GM10847 (cell line): ENCODE measurements around the gene UNC5CL.
A peak's percentile ranks its signal among the peaks of the same experiment; 100 is the strongest.

ENCODE experiments used
- POLR2A ChIP-seq: IDR thresholded peaks from 2 replicates; pipeline ENCODE4 v1.6.1; 2011; ENCODE audit not compliant: insufficient read length; ENCODE audit errors: extremely low read depth

The UNC5CL gene

DNA sequence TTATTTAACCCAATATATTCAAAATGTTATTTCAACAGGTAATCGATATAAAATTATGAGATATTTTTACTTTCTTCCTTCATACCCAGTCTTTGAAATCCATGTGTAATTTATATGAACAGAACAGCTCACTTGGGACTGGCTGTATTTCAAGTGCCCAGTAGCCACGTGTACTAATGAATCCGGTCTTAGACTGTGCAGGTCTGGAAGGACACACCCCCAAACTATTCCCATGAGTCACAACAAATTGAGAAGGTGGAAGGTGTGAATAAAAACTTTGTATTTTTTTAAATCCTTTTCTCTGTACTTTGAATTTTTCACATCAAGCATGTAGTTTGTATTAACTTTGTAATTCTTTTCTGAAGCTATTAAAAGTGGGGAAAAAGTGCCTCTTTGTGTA, 2.8 kb downstream of the UNC5CL start:
- TF ChIP-seq POLR2A = no peak

DNA sequence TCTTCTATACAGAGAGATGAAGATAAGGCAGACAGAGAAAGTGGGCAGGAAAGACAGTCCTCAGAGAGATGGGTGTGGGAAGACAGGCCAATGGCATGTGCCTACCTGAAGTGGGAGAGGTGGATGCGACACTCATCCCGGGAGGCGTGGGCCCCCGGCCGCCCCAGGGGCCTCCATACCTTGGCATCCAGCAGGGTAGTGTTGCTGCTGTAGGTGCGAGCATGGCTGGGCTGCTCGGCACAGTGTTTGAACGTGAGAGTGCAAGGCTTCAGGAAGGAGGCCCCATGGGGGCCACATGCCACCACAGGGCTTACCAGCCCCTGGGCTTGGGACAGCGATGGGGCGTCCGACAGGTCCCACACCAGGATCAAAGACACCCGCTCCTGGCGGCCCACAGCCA, 5.2 kb downstream of the UNC5CL start:
- TF ChIP-seq POLR2A = no peak

DNA sequence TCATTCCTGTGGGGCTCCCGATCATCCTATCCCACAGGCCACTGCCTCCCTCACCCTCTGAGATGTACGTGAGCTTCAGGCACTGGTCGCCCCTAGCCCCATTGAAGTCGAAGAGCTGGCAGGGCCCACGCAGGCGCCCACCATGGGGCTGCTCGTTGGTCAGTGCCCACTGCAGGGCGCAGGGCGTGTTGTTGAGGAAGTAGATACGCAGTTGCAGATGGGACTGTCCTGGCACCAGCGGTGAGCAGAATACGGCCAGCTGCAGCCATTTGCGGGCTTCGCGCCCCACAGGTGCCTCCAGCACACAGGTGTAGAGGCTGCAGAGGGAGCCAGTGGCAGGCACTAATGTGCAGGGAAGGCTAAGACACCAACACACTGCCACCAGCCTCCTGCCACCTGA, 6.2 kb downstream of the UNC5CL start:
- no peak for TF ChIP-seq POLR2A

DNA sequence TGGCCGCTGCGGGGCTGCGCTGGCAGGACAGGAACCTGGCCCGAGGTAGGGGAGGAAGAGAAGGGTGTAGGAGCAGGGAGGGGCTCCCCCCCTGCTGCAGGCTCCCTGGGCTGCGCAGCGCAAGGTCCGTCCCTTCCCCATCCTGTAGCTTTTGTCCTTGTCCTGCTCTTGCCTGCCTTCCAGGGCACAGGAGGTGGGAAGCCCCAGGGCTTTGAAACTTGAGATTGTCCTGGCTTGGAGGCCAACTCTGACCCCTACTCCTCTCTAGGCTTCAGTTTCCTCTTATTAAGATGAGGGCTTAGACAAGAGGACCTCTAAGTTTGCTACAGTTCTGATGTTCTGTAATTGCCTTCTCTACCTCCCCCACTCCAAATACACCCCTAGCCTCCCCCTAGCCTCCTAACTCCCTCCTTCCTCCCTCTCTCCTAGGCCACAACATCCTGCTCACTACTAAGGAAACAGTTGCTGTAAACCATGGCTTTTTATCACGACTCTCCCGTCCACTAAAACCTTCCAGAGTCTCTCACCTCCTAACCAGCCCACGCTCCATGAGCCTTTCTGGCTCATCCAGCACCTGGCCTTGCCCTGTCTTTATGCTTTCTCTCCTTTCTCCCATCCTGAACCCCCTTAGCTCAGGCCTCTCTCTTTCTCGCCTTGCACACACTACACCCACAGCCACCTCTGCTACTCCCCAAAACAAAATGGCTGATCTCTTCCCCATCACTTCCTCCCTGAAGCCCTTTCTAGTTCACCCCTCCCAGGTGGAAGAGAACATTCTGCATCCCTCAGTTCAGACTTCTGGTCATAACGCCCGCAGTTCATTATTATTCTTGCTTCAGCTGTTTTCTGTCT, 10.2 kb downstream of the UNC5CL start:
- TF ChIP-seq POLR2A = no peak

DNA sequence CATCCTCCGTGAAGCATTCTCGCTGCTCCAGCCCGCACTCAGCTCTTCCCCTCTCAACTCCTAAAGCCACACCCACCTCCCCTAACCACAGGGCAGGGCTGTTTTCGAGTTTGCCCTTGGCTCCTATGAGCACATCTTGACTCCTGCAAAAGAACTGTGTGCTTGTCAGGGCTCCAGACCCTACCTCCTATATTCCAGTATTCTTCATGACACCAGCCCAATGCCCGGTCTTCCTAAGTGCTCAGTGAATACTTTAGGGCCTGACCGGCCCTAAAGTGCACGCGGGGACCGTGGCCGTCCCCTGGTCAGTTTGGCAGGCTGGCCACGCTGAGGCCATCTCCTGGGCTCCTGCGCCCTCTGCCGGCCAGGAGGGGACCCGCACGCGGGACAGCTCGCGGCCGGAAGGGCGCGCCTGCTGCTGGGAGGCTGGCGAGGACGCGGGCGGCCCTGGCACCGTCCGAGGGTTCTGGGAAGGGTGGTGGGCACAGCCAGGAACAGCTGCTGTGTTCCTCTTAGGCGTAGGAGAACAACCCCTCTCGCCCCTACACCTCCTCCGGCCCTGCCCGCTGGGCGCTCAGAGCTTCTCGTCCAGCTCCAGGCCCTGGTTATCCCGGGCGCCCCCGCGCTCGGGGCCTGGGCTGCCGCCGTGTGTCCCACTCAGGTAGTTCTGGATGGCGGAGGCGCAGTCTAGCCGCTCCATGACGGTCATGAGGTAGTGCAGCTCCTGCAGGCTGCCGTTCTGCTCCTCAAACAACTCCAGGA, 11.0 kb downstream of the UNC5CL start:
- peak; percentile 42 for TF ChIP-seq POLR2A

DNA sequence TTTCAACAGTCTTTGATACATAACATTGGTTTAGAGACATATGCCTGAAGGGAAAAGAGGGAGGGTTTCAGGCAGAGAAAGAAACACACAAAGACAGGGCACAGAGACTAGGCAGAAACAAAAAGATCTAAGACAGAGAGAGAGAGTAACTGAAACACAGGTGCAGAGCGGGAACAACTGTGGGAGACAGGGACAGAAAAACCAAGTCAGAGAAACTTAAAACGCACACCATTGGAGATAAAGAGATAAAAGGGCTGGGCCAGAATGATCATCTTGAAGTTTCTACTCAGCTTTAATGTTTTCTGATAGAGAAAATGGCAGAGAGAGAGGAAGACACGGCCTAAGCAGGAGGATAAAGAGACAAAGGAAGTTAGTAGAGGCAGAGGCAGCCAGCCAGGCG, 11.8 kb downstream of the UNC5CL start:
- TF ChIP-seq POLR2A = no peak

DNA sequence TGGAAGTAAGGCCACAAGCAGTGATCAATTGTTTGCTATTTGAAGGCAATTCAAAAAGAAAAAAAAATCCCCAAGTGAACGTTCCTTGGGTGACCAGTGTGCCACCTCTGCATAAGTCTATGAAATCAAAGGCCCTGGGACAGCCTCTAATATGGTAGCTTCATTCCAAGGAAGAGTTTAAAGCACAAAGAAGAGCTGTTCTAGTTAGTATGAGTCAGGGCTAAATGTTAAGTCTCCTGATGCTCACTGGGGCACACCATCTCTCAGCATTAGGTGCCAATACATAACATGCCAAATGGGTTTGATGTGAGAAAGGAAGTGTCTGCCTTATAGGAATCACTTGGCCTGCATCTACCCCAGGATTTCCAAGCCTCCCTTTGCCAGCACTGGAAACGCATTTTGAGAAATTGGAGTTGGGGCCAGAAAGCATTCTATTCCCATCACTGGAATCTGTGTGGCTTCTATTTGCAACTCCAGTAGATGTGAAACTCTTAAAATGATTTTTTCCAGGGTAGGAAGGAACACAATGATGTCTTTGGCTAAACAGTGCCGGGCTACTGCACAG, 13.0 kb downstream of the UNC5CL start:
- no peak for TF ChIP-seq POLR2A

DNA sequence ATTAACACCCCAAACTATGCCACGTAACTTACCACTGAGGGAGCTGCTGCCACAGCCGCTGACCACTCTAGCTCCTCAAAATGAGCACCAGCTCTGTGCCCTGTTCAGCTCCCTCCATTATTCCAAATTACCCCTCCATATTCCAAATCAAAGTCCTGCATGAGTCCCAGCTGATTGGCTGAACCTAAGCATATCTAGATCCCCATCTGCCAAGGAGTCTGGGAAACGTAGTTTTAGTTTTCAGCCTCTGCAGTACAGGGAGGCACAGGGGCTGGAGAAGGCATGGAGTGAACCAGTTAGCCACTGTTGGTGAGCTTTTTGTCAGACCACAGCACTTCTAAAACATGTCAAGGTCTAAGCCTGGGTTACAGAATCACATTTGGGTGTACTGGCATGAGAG, 15.9 kb downstream of the UNC5CL start:
- no peak for TF ChIP-seq POLR2A

DNA sequence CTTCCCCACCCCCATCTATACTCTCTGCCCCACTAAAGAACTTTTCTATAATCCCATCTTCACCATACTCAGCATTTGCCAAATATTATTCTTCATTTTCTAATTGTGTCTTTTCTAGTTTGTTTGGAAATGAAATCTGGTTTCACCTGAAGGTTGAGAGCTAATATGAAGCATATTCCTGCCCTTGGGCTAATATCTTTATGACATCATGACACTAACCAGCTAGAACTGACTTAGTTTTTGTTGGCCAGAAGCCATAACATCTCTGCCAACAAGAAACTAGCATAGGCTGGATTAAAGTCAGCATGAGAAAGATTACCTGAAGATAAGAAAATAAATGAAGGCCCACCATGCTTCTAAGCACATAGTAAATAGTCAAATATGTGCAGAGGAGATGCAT, 16.7 kb downstream of the UNC5CL start:
- no peak for TF ChIP-seq POLR2A

DNA sequence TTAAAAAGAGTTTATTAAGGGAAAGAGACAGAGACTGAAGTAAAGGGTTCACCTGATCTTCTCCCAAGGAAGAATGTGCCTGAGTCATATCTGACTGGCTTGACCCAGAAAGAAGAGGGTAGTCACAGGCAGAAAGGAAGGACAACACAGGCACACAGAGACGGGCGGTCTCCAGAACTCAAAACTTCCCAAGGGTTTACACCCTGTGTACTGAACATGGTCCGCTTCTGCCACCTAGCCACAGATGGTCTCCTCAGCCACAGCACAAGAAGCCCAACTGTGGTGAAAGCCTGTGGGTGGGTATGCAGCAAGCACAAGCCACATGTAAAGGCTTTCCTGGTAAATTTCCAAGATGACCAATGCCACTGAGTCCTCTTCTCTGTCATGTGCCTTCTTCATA, 17.2 kb downstream of the UNC5CL start:
- TF ChIP-seq POLR2A = no peak

DNA sequence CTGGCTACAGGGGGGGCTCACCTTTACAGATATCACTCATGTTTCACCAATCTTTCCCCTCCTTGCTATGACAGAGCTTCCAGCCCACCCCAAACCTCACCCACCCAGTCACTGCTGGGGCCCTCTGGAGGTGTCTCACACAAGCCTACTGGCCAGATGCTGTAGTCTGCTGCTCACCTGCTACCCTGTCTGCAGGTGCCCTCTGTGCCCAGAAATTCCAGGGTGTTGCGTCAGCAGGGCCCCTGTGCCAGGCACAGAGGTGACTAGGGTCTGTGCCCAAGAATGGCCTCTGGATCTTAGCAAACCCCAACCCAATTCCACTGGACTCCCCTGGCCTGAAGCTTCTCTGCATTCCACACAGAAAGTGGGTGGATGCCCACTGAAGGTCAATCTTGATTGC, 21.4 kb downstream of the UNC5CL start:
- TF ChIP-seq POLR2A = no peak

DNA sequence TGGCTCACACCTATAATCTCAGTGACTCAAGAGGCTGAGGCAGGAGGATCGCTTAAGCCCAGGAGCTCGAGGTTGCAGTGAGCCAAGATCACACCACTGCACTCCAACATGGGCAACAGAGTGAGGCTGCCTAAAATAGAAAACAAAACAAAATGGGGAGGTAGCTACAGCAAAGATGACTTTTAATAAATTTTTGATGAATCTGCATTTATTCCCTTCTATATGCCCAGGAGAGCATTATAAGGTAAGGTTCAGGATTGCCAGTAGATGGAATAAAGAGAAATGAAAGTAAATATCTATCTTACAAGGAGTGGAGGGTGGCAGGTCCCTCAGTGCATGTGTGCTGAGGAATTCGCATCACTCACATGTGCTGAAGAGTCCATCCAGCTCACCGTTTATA, 24.2 kb downstream of the UNC5CL start:
- TF ChIP-seq POLR2A = no peak

DNA sequence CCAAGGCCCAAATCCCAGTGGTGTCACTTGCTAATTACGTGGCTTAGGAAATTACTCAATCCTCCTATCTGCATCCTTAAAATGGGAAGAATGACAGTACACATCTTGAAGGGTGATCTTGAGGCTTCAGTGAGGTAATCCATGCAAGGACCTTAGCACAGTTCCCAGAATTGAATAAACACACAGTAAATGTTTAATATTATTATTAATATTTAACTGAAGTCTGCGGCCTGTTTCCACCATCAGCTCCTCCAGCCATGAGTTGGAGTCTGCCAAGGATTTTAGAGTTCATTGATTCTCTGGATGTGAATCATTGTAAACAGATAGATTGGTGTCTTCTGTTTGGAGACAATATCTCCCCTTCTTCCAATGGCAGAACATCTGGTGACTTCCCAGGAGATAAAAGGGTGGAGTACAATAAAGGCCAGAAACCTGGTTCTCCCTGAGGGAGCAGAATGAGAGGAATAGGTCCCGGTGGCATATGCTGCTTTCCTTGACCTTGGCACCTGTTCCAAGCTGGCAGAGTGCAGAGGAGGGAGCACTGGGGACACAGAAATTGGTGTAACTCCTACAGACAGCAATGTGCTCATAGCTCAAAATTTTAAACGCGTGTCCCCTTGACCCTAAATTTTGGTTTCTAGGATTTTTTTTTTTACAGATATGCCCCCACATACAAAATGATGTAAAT, 25.4 kb downstream of the UNC5CL start:
- no peak for TF ChIP-seq POLR2A

DNA sequence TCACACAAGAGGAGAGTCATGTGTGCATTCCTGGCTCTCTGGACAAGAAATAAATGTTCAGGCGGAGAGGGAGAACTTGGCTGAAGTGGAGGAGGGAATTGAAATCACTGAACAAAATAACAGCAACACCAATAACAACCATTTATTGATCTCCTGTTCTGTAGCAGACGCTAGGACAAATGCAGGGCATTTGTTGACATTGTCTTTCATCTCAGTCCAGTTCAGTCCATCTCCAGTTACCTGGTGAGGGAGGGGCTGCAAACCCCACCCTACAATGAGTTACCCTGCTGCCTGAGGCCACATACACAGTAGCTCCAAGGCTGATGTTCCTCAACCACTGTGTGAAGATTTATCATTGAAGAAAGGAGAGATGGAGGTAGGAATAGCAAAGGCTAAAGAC, 27.3 kb downstream of the UNC5CL start:
- no peak for TF ChIP-seq POLR2A

DNA sequence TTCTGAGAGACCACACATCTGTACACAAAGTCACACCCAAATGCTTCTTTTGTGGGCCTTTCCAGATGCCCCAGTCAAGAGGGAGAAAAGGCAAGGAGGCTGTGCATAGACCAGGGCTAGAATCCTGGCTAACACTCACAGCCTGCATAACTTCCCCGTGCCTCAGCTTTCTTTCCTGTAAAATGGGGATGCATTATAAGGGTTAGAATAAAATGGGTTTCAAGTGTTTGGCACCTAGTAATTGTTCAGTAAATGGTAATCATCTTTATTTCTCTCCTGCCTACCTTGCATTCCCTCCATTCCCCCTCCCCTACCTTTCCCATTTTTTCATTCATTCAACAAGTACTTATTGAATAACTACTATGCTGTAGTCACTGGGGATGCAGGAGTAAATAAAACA, 29.4 kb downstream of the UNC5CL start:
- TF ChIP-seq POLR2A = no peak

DNA sequence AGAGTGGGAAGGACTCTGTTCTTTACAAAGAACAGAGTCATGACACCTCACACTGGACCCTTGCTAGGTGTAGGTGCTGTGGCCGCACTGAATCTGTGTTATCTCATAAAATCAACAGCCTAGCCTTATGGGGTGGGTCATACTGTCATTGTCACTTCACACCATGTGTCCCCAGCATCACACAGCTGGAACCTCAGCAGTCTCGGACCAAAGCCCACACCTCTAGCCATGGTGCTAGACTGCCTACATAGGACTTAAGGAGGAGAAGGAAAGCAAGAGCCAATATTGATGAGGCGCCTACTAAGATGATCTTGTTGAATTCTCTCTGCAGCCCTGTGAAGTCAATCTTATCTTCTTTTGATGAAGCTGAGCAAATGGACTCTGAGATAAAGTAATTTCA, 31.0 kb downstream of the UNC5CL start:
- no peak for TF ChIP-seq POLR2A
